Memory B cell (primary cell): ENCODE measurements around the gene CDC6.
"Not testable (repeated sequence)": the region's sequence is repeated elsewhere in the genome, so short reads cannot be mapped to it uniquely, and the experiment has no call there.

Experiments
- ATAC-seq: fragments of 150-1000 bp; cut with Tn5 transposase; 2 replicates; pipeline ENCODE4 v1.10.0; 2021; ENCODE audit warnings: low read depth, mild to moderate bottlenecking, moderate library complexity
- DNase-seq, 2 donors: peaks; one replicate each; pipeline ENCODE4 v3.0.0; 2022; ENCODE audit warnings: low spot score in 2 of 2
- H3K27ac Mint-ChIP-seq: one replicate; pipeline ENCODE4 v1.8.0; 2022; ENCODE audit warnings: mild to moderate bottlenecking, moderate library complexity, mixed read lengths
- H3K27me3 Mint-ChIP-seq: one replicate; pipeline ENCODE4 v1.8.0; 2022; ENCODE audit warnings: mixed read lengths
- H3K36me3 Mint-ChIP-seq: one replicate; pipeline ENCODE4 v1.8.0; 2022; ENCODE audit warnings: mild to moderate bottlenecking, mixed read lengths
- H3K4me1 Mint-ChIP-seq: one replicate; pipeline ENCODE4 v1.8.0; 2022; ENCODE audit warnings: mixed read lengths
- H3K4me3 Mint-ChIP-seq: one replicate; pipeline ENCODE4 v1.8.0; 2022; ENCODE audit warnings: mild to moderate bottlenecking, moderate library complexity, mixed read lengths
- H3K9me3 Mint-ChIP-seq: one replicate; pipeline ENCODE4 v1.8.0; 2022; ENCODE audit warnings: mixed read lengths

CDC6 gene

DNA sequence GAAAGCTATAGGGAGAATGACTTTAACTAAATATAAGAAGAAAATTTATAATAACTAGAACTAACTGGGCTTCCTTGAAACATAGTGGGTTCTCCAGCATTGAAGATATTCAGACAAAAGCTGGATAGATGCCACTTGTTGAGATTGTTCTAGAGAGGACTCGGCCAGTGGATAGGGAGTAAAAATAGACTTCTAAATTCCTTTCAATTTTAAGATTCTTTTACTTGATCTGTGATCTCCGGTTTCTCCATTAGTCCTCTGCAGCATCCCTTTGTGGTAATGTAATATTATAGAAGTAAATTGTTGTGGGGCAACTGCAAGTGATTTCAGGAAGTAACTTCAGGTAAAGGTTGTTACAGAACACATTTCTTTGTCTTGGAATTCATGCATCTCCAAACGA lies 11.0 kb downstream of the CDC6 start:
- H3K4me3 Mint-ChIP-seq: no peak overlapping the region
- H3K36me3 Mint-ChIP-seq: no peaks in the 10 kb centered on the region
- no peaks in the 10 kb centered on the region for H3K27me3 Mint-ChIP-seq
- no peaks in the 10 kb centered on the region for H3K9me3 Mint-ChIP-seq
- no peak overlapping the region for H3K27ac Mint-ChIP-seq
- no peak for ATAC-seq
- peaks cover 7% of the 10 kb centered on the region for H3K4me1 Mint-ChIP-seq
- no peak for DNase-seq

DNA sequence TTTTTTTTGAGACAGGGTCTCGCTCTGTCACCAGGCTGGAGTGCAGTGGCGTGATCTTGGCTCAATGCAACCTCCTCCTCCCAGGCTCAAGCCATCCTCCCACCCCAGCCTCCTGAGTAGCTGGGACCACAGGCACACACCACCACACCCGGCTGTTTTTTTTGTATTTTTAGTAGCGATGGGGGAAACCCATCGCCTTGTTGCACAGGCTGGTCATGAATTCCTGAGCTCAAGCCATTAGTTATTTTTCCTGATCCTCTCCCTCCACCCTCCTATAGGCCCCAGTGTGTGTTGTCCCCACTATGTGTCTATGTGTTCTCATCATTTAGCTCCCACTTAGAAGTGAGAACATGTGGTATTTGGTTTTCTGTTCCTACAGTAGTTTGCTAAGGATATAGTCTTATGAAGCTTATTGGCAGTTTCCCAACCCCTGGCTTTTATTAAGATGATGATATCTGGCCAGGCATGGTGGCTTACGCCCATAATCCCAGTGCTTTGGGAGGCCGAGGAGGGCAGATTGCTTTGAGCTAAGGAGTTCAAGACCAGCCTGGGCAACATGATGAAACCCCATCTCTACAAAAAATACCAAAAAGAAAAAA lies 11.6 kb downstream of the CDC6 start:
- not testable (repeated sequence) for H3K27me3 Mint-ChIP-seq, ATAC-seq, H3K36me3 Mint-ChIP-seq, H3K9me3 Mint-ChIP-seq, H3K4me1 Mint-ChIP-seq, H3K27ac Mint-ChIP-seq, DNase-seq, H3K4me3 Mint-ChIP-seq

DNA sequence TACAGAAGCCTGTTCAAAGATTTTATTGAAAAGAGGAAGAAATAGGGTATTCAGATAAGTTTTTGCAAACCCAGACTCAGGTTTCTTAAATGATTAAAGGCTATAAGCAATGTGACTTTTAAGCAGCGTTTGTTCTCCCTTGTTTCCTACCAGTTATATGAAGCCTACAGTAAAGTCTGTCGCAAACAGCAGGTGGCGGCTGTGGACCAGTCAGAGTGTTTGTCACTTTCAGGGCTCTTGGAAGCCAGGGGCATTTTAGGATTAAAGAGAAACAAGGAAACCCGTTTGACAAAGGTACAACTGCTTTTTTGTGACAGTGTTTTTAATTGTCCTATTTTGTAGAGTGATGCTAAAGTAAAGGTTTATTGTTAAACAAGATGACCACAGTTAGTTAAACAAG lies 13.6 kb downstream of the CDC6 start:
- Mint-ChIP-seq H3K27ac (no peak overlapping the region), H3K36me3 (no peaks in the 10 kb centered on the region), H3K4me3 (no peak overlapping the region), H3K9me3 (no peaks in the 10 kb centered on the region), H3K4me1 (peaks cover 10% of the 10 kb centered on the region), H3K27me3 (no peaks in the 10 kb centered on the region)
- DNase-seq (no peak), ATAC-seq (no peak)

DNA sequence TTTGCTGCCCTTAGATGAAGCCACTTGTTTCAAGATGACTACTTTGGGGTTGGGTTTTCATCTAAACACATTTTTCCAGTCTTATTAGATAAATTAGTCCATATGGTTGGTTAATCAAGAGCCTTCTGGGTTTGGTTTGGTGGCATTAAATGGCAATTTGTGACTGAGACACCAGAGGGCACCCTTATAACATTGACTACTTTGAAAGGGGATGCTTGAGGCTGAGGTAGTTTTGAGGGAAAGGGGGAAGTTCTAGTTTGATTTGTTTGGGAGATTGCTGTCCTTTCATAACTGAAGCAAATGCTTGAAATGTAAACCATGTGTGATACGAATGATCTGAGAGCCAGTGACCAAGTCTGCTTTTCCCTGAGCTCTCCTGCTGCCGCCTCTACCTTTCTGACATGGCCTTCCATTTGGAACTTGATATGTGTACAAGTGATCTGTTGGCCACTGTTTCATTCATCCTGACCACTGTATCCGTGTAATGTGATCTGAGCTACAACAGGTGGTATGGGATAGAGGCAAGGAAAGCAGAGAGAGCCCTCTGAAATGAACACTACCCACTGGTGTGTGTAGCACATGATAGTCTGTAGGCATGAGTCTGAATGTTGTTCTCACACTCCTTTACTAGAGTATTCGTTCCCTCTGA lies 15.5 kb downstream of the CDC6 start:
- DNase-seq (peak; percentile 64 to 72), ATAC-seq (peak; percentile 91)
- H3K27ac Mint-ChIP-seq: no peak overlapping the region
- no peak overlapping the region for H3K4me3 Mint-ChIP-seq
- peaks cover 10% of the 10 kb centered on the region for H3K4me1 Mint-ChIP-seq
- no peaks in the 10 kb centered on the region for H3K36me3 Mint-ChIP-seq
- H3K9me3 Mint-ChIP-seq: no peaks in the 10 kb centered on the region
- no peaks in the 10 kb centered on the region for H3K27me3 Mint-ChIP-seq

DNA sequence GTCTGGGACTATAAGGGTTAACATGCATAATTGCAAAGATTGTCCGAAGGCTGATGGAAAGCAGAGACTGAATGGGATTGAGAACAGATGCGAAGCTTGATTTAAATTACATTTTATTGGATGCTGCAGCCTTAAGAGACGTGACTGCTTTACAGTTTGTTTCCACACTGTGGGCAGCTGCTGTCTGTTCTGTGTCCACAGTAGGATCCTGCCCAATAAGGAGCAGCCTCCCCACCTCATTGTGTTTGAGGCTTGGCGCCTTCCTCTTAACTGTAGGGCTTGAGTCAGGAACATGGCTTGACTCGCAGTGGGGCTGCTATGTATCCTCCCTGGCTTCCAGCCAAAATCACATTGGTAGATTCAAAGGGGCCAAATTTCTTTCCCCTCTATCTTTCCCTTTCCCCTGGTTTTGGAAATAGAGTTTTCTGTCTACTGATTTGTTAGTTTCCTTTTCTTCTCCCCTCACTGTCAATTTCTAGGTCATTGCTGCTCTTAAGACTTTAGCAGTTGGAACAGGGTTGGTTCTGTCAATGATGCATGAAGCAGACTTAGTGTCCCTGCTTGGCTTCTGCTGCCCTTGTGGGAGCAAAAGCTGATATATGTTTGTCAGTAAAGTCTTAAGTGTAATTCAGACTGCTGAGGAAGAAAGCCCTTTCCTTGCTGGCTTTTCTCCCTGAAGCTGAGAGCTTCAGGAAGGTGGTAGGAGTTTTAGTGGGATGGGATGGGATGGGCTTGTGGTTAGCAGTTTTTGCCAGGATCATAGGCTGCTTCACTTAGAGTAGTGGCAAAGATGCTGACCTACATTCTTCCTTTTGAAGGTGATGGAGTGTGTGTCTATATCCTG lies 16.3 kb downstream of the CDC6 start:
- no peaks in the 10 kb centered on the region for H3K9me3 Mint-ChIP-seq
- H3K4me3 Mint-ChIP-seq: no peak overlapping the region
- no peaks in the 10 kb centered on the region for H3K27me3 Mint-ChIP-seq
- H3K36me3 Mint-ChIP-seq: no peaks in the 10 kb centered on the region
- peaks cover 10% of the 10 kb centered on the region for H3K4me1 Mint-ChIP-seq
- ATAC-seq: no peak
- no peak overlapping the region for H3K27ac Mint-ChIP-seq
- no peak for DNase-seq

DNA sequence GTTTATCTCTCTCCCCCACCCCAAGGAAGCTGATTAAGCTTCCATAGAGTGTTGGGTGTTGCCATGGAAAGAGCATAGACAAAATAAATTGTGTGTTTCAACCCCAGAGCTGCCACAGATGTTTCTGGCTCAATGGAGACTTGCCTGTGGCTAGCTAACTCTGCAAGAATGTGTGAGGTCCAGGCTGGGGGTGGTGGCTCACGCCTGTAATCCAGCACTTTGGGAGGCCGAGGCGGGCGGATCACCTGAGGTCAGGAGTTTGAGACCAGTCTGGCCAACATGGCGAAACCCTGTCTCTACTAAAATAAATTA lies 16.8 kb downstream of the CDC6 start:
- H3K27me3 Mint-ChIP-seq, DNase-seq, ATAC-seq, H3K27ac Mint-ChIP-seq, H3K4me3 Mint-ChIP-seq, H3K9me3 Mint-ChIP-seq, H3K36me3 Mint-ChIP-seq: not testable (repeated sequence)
- H3K4me1 Mint-ChIP-seq: peaks cover 13% of the 10 kb centered on the region

DNA sequence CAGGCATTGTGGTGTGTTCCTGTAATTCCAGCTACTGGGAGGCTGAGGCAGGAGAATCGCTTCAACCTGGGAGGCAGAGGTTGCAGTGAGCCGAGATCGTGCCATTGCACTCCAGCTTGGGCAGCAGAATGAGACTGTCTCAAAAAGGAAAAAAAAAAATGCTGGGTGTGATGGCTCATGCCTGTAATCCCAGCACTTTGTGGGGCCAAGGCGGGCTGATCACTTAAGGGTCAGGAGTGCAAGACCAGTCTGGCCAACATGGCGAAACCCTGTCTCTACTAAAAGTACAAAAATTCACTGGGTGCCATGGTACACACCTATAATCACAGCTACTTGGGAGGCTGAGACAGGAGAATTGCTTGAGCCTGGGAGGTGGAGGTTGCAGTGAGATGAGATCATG lies 17.2 kb downstream of the CDC6 start:
- not testable (repeated sequence) for H3K9me3 Mint-ChIP-seq, H3K27ac Mint-ChIP-seq, H3K27me3 Mint-ChIP-seq, H3K36me3 Mint-ChIP-seq, ATAC-seq, H3K4me3 Mint-ChIP-seq, DNase-seq
- peaks cover 17% of the 10 kb centered on the region for H3K4me1 Mint-ChIP-seq

DNA sequence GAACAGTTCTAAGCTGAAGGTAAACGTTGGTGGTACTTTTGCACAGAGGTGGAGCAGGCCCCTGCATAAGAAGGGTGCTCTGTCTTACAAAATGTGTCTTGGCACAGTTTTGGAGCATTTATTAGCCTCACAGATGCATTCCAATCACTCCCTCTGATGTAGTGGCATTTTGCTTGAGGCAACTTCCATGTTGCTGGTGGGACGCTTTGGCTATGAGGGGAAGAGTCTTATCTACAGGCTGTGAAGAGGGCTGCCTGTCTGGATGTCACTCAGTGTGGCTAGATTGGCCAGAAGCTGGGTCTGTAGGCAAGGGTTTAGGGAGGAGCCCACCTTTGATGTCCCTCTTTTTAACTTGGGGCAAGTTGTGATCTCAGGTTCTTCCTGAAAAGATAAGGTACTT lies 18.7 kb downstream of the CDC6 start:
- H3K27ac Mint-ChIP-seq: no peak overlapping the region
- no peak overlapping the region for H3K4me3 Mint-ChIP-seq
- H3K36me3 Mint-ChIP-seq: no peaks in the 10 kb centered on the region
- H3K27me3 Mint-ChIP-seq: no peaks in the 10 kb centered on the region
- ATAC-seq (no peak), DNase-seq (no peak)
- H3K9me3 Mint-ChIP-seq: no peaks in the 10 kb centered on the region
- peaks cover 29% of the 10 kb centered on the region for H3K4me1 Mint-ChIP-seq

DNA sequence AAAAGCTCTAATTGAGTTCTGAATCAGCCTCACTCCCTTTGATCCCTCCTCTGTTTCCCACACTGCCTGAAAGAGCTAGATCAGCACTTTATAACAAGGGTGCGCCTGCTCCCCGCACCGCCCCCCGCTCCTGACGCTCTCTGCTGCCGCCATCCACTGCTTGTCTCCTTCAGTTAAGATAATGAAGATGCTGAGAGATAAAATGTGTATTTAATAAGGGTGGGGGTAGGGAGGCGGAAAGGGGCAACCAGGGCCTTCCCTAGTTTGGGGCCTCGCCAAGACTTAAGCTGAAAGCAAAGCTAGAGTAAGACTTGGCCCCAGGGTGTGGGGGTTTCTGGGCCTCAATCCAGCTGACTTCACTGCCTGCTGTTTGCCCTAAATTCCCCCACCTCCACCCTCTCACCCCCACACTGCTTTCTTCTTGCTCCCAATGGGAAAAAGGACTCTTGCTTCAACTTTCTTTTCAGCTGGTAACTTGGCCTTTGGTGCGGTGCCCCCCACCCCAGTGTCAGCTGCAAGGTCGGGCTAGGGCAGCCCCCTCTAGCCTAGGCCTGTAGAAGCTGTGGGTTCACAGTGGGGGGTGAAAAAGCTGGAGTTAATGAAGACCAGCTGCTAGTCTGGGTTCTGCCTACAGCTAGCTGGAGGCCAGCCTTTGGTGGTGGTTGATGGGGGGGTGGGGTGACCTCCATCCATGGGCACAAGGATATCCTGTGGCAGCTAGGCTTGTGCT lies 19.5 kb downstream of the CDC6 start:
- Mint-ChIP-seq H3K9me3 (no peaks in the 10 kb centered on the region), H3K27ac (no peak overlapping the region), H3K27me3 (no peaks in the 10 kb centered on the region), H3K4me1 (peaks cover 36% of the 10 kb centered on the region), H3K4me3 (no peak overlapping the region), H3K36me3 (no peaks in the 10 kb centered on the region)
- no peak for ATAC-seq
- no peak for DNase-seq

DNA sequence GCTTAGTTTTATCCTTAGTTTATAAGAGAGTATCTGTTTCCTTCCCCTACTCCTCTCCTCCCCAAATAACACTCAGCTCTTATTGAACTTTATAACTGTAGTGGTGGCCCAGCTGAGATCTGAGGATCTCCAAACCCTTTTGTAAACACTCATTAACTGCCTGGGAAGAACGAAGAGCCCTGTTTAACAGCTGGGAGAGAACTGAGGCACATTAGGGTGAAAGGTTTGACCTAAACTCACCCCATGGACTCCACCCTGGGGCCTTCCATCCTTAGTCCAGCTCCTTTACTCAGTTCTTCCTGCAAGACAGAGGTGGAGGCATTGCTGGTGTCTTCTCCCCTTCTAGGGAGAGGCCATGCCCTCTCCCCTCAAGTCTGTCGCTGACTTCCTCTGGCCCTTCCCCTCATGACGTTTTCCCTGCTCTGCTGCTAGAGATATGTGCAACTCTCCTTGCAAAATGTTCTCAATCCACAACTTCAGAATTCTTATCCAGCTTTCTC lies 20.1 kb downstream of the CDC6 start:
- no peaks in the 10 kb centered on the region for H3K27me3 Mint-ChIP-seq
- H3K4me1 Mint-ChIP-seq: peaks cover 40% of the 10 kb centered on the region
- no peaks in the 10 kb centered on the region for H3K9me3 Mint-ChIP-seq
- no peak for DNase-seq
- ATAC-seq: no peak
- no peak overlapping the region for H3K4me3 Mint-ChIP-seq
- no peak overlapping the region for H3K27ac Mint-ChIP-seq
- H3K36me3 Mint-ChIP-seq: no peaks in the 10 kb centered on the region

DNA sequence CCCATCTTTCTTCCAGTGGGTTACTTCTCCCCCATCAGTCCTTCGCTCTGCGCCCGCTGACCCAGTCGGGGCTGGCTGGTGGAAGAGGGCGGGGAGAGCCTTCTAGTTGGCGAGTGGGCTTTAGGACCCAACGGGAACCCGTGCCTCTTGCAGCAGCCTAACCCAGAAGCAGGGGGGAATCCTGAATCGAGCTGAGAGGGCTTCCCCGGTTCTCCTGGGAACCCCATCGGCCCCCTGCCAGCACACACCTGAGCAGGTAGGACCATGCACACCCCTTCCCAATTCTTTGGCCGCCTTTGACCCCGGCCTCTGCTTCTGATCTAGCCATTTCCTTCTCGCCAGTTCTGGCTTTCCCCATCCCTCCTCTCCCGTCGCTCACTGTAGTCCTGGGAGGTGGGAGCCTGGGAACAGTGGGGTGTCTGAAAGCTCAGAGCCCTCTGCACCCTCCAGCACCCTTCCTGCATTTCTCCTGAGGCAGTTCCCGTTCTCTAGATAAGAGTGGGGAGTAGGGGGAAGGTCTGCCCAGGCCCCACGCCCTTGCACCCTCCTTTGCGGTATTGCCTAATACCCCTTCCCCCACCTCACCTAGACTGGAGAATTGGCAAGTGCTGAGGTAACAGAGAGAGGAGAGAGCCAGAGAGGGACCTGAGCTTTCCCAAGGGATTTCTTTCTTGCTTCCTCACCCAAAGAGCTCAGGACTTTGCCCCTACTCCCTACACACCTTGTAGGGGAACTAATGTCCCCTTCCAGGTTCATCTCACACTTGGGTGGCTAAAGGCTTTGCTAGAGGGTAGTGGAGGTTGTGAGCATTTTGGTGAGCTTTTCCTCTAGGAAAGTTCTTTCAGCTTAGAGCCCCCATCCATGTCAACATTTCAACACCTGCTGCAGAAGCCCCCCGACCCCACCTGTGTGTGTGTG lies 21.6 kb downstream of the CDC6 start, which contains the start of gene RARA:
TSS of gene RARA (plus strand) at position 150 of the 918 bp plus-strand sequence. CDS start 22,039 bp downstream, outside the sequence.
- H3K4me3 Mint-ChIP-seq: no peak within 1 kb of the TSS
- H3K27me3 Mint-ChIP-seq: no peaks in the 10 kb centered on the region
- no peaks in the 10 kb centered on the region for H3K36me3 Mint-ChIP-seq
- ATAC-seq (peak; percentile 72), DNase-seq (no peak)
- H3K27ac Mint-ChIP-seq: peak within 1 kb of the TSS; percentile 22
- H3K4me1 Mint-ChIP-seq: peaks cover 39% of the 10 kb centered on the region
- no peaks in the 10 kb centered on the region for H3K9me3 Mint-ChIP-seq

DNA sequence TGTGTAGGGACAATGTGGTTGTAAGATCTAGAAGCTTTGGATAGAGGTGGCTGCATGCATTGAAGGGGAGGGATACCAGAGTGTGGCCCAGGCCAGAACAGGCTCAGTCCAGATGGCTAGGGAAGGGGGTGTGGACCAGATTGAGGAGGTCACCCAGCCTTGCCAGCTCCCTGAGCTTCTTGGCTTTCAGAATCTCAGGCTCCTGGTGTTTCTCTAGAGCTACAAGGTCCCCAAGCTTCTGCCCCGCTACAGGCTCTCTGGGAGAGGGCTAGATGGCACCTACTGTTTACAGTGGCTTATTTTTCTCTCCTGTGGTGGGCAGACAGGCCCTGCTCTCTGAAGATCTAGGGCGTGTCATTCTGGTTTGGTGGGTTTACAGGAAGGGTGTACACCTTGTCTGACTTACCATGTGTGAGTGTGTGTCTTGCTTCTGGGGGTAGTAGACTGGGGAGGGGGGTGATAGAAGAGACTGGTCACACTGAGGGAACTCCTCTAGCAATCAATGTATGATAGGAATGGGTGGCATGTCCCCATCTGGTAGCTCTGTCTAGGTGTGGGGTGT lies 22.4 kb downstream of the CDC6 start:
- no peaks in the 10 kb centered on the region for H3K36me3 Mint-ChIP-seq
- H3K27me3 Mint-ChIP-seq: no peaks in the 10 kb centered on the region
- DNase-seq (no peak), ATAC-seq (no peak)
- peaks cover 44% of the 10 kb centered on the region for H3K4me1 Mint-ChIP-seq
- H3K27ac Mint-ChIP-seq: peak overlapping the region; percentile 22
- H3K4me3 Mint-ChIP-seq: no peak overlapping the region
- H3K9me3 Mint-ChIP-seq: no peaks in the 10 kb centered on the region

DNA sequence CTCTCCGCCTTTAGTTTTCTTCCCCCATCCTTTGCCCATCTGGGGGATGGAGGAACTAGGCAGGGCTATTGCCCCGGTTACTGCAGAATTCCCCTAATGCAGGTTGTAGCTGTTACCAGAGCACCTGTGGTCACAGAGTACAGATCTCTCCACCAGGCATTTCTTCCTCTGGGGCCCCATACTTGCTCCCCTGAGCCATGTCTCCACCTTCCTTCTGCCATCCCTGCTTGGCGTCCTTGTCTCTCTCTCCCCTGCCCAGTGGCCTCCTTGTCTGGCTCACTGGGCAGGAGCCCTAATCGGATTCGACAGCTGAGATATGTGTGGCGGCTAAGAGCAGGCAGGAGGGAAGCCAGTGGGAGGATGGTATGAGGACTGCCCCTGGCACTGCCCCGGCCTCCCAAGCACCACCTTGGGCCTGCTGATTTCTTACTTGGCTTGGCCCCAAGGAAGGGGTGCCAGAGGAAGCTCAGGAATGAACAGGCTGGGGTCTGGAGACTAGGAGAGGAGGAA lies 23.3 kb downstream of the CDC6 start:
- Mint-ChIP-seq H3K4me1 (peaks cover 44% of the 10 kb centered on the region), H3K4me3 (no peak overlapping the region), H3K36me3 (no peaks in the 10 kb centered on the region), H3K27me3 (no peaks in the 10 kb centered on the region), H3K27ac (peak overlapping the region; percentile 75), H3K9me3 (no peaks in the 10 kb centered on the region)
- DNase-seq (no peak), ATAC-seq (peak; percentile 69)
